HEK293T (cell line): ENCODE results near the gene GPR17.

ENCODE experiments used
- ARNT ChIP-seq: fragments of 450-650 bp; IDR thresholded peaks from 2 replicates; pipeline ENCODE4 v1.6.1; 2017; ENCODE audit warnings: mild to moderate bottlenecking
- FOXA1 ChIP-seq: fragments of 450-650 bp; IDR thresholded peaks from 2 replicates; pipeline ENCODE4 v1.6.1; 2016; ENCODE audit warnings: mild to moderate bottlenecking
- FOXK2 ChIP-seq: fragments of 450-650 bp; IDR thresholded peaks from 2 replicates; pipeline ENCODE4 v1.6.1; 2016; ENCODE audit warnings: mild to moderate bottlenecking
- HDGF ChIP-seq: fragments of 450-650 bp; IDR thresholded peaks from 2 replicates; pipeline ENCODE4 v1.6.1; 2017; ENCODE audit warnings: antibody characterized with exemption, borderline replicate concordance
- L3MBTL2 ChIP-seq: fragments of 450-650 bp; conservative IDR thresholded peaks from 2 replicates; pipeline ENCODE4 v1.6.1; 2016; ENCODE audit warnings: mild to moderate bottlenecking

DNA sequence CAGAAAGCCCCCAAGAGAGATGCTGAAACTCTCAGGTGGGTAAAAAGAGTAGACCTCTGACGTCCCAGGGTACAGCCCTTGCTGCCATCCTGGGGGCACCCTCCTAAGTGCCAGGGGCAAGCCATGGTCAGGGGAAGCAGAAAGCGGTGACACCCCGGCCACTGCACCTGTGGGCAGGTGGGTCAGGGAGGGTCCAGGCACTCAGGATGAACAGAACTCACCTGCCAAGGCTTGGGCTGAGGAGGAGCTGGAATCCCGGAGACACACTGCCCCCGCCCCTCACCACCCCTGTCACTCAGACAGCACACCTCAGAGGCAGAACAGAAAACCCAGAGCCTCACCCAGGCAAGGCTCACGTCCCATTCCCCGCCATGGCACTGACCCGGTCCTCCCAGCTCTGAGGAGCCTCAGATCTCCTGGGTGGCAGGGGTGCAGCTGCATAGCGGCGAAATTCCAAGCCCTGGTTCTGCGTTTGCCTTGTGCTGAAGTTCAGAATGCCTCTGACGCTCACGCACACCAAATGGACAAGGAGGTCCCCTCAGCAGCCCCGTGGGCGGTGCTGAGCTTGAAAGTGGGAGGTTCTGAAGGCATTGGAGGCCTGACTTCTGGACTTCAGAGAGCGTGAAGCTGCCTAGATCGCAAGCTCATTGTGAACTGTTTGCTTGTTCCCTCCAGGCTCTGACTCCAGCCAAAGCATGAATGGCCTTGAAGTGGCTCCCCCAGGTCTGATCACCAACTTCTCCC lies 4.3 kb downstream of the GPR17 start:
- TF ChIP-seq FOXK2: no peak
- no peak for TF ChIP-seq FOXA1
- TF ChIP-seq L3MBTL2: no peak
- TF ChIP-seq HDGF: no peak
- TF ChIP-seq ARNT: no peak
